Neural crest cell (in vitro differentiated cells): ENCODE results near the gene MACROH2A1. TPM values are rescaled to one million over a fixed set of nuclear protein-coding genes. Genes with fewer than 3 reads are reported as not detected.

Experiments used
- DNase-seq: peaks from one replicate; pipeline ENCODE4 v3.0.0; 2021; ENCODE audit warnings: low read depth, mixed read lengths, low spot score
- H3K27ac Mint-ChIP-seq: one replicate; pipeline ENCODE4 v1.8.0; 2021; ENCODE audit warnings: mild to moderate bottlenecking, mixed read lengths; ENCODE audit not compliant: unreplicated experiment
- H3K27me3 Mint-ChIP-seq: 2 replicates; pipeline ENCODE4 v1.8.0; 2021; ENCODE audit warnings: low read depth, mild to moderate bottlenecking, mixed read lengths
- H3K36me3 Mint-ChIP-seq: 2 replicates; pipeline ENCODE4 v1.8.0; 2021; ENCODE audit warnings: low read depth, mild to moderate bottlenecking, mixed read lengths
- H3K4me1 Mint-ChIP-seq: 2 replicates; pipeline ENCODE4 v1.8.0; 2021; ENCODE audit warnings: mixed read lengths
- H3K4me3 Mint-ChIP-seq: one replicate; pipeline ENCODE4 v1.8.0; 2021; ENCODE audit warnings: mild to moderate bottlenecking, mixed read lengths
- H3K9me3 Mint-ChIP-seq: 2 replicates; pipeline ENCODE4 v1.8.0; 2021; ENCODE audit warnings: mixed read lengths
- total RNA-seq: library from RNA; stranded (reverse); gene quantifications from 2 replicates; pipeline ENCODE4 v1.2.1, GENCODE V29; 2021
- TF ChIP-seq, protein P1 (sequence below): fragments of 200-600 bp; sonication (generic); conservative IDR thresholded peaks from 2 replicates; pipeline ENCODE4 v1.5.0; 2021; ENCODE audit warnings: antibody characterized with exemption, mild to moderate bottlenecking

Gene MACROH2A1
- total RNA-seq, 1 donor from 2014 or later, result 339 TPM

DNA sequence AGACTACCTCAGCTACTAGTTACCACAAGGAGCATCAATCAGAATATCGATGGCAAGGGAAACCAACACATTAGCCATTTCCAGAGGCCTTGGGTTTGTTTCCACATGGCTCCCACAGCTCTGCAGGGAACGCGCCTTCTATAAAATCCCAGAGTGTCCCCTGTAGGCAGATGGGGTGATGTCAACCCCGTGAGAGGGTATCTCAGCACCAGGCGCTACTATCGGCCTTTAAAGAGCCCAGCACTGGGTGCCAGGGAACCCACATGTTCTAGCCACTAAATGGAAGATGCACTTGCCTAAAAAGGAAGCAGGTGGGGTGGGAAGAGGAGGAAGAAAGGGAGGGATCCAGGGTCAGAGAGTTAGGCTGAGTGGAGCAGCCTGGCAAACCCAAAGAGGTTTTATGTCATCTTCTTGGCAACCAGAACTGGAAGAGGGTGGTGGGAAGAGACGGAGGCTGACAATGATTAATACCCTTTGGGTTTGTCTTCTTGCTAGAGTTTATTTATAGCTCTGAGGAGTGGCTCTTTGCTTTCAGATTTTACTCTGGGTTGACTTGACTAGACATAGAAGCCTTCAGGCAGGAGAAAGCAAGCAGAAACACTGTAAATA, 19.9 kb downstream of the MACROH2A1 start:
- no peak for DNase-seq
- no peak overlapping the region for H3K27ac Mint-ChIP-seq
- H3K4me1 Mint-ChIP-seq, result no peaks in the 10 kb centered on the region
- TF ChIP-seq, protein P1, sequence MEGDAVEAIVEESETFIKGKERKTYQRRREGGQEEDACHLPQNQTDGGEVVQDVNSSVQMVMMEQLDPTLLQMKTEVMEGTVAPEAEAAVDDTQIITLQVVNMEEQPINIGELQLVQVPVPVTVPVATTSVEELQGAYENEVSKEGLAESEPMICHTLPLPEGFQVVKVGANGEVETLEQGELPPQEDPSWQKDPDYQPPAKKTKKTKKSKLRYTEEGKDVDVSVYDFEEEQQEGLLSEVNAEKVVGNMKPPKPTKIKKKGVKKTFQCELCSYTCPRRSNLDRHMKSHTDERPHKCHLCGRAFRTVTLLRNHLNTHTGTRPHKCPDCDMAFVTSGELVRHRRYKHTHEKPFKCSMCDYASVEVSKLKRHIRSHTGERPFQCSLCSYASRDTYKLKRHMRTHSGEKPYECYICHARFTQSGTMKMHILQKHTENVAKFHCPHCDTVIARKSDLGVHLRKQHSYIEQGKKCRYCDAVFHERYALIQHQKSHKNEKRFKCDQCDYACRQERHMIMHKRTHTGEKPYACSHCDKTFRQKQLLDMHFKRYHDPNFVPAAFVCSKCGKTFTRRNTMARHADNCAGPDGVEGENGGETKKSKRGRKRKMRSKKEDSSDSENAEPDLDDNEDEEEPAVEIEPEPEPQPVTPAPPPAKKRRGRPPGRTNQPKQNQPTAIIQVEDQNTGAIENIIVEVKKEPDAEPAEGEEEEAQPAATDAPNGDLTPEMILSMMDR, result no peak
- no peaks in the 10 kb centered on the region for H3K27me3 Mint-ChIP-seq
- H3K9me3 Mint-ChIP-seq, result no peaks in the 10 kb centered on the region
- H3K36me3 Mint-ChIP-seq, result peaks cover 23% of the 10 kb centered on the region
- no peak overlapping the region for H3K4me3 Mint-ChIP-seq

DNA sequence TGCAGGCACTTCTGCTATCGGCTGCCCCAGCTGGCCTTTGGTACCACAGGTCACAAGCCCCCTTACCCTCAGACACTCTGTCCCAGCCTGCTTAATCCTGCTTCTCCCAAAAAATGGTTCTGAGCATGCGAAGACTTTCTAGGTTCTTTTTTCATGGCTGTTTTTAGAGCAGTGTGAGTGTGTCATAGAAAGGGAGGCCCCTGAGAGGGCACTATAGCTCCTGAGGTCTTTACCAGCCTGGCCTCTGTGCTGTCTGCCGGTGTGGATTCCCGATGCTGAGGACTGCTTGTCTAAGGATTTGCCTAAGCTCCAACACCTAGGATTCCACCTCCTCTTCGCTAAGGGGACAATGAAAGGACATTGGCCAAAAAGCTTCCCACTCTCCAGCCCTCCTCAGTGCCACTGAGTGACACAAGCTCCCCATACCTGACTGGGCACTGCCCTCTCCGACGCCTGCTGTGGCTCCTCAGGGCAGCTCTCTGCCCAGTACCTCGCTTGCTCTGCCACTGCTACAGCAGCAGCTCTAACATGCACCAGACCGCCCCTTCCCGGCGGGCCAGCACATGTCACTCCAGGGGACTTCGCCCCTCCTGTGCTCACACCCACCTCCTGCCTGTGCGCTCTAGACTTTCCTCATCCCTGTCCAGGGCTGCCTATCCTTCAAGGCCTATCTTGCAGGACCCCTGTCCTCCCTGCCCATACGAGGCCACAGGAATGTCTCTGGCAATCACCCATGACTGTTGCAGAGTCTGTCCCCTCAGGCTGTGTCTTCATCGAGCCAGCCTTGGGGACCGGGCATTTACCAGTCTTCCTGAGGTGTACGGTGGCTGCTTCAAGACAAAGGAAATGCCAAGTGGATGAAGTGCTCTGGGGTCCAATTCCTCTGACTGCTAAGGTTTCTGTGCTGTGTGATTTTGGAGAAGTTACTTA, 21.0 kb downstream of the MACROH2A1 start:
- Mint-ChIP-seq H3K27me3 (no peaks in the 10 kb centered on the region), H3K9me3 (no peaks in the 10 kb centered on the region), H3K4me3 (no peak overlapping the region), H3K4me1 (no peaks in the 10 kb centered on the region), H3K36me3 (peaks cover 21% of the 10 kb centered on the region), H3K27ac (peak overlapping the region; percentile 54)
- DNase-seq, result no peak
- TF ChIP-seq, protein P1, result no peak

DNA sequence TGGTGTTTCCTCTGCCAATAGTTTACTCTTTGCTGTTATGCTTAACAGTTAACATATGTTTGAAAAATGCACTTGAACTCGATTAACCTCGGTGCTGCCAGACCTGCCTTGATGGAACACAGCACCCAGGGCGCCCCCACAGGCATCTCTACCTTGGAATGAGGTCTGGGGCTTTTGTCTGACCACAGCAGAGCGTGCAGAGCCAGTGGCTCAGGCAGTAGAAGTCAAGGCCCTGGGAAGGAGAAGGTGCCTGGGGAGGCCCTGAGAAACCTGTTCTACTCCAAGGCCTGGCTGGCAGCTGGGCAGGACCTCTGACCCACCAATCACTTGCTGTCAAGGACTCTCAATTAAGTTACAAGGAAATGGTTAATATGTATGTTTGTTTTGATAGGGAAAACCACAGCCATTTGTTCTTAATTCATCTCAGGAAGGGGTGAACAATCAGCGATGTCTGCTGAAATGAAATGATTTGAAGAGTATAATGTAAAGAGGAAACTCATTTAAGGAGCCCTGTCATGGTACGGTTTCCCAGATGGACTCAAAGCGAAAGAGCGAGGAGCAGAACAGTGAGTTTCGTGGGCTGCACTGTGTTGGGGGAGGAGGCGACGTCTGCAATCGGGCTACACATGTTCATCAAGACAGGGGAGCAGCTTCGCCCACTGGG, 21.9 kb downstream of the MACROH2A1 start:
- H3K27ac Mint-ChIP-seq, result no peak overlapping the region

DNA sequence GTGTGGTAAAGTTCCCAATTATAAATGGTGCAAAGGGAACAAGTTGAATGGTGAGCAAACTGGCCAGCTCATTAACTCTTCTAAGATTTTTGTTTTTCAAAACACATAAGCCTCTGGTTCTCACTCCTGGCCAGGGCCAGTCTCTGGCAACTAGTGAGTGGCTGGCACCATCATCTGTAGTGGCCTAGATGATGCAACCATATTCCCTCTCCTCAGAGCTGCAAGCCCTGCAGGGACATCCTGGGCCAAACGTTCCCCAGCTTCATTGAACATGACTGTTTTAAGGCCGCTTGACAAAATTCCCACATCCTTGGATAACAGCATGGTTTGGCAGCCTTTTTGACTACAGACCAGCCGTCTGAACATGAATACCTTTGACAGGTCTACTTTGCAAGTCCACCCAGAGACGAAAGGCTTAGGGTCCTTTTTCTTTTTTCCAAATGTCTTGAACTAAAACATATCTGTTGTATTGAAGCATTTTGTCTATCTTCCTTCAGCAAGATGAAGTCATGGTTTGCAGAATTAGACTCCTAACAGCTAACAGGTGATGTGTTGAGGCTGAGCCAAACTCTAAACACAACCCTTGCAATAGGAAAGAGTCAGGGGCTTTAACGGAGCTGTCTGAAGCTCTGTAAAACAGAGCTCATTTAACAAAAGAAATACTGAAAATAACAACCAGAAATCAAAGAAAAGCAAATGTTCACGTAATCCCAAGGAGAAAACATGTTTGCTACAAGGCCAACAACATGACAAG, 23.8 kb downstream of the MACROH2A1 start:
- Mint-ChIP-seq H3K27me3 (no peaks in the 10 kb centered on the region), H3K4me3 (no peak overlapping the region), H3K36me3 (peaks cover 11% of the 10 kb centered on the region), H3K9me3 (no peaks in the 10 kb centered on the region), H3K4me1 (no peaks in the 10 kb centered on the region), H3K27ac (no peak overlapping the region)
- no peak for DNase-seq
- TF ChIP-seq, protein P1, result no peak

More for the DNA sequence above, 21.9 kb downstream of the MACROH2A1 start:
- Mint-ChIP-seq H3K4me3 (no peak overlapping the region), H3K9me3 (no peaks in the 10 kb centered on the region), H3K27me3 (no peaks in the 10 kb centered on the region), H3K4me1 (no peaks in the 10 kb centered on the region), H3K36me3 (peaks cover 13% of the 10 kb centered on the region)
- TF ChIP-seq, protein P1, result no peak
- no peak for DNase-seq
